HG03060 (cell line): ENCODE data around the gene DEFB128.

ENCODE experiments used
- ATAC-seq: cut with Tn5 transposase; IDR thresholded peaks from one replicate; pipeline ENCODE4 v1.9.1; 2021; ENCODE audit warnings: low read depth, moderate number of reproducible peaks; ENCODE audit not compliant: unreplicated experiment

Gene DEFB128

GRCh38 chr20:157154-157553, 32.4 kb downstream of the DEFB128 start, which contains the start of gene DEFB127:
Gene DEFB127, plus strand, starts transcription at chr20:157454. Its CDS starts 91 bp downstream, at chr20:157545.
- no peak for ATAC-seq

- no peak for ATAC-seq
Observed at GRCh38 chr20:152131-152530, 37.4 kb downstream of the DEFB128 start.

DNA sequence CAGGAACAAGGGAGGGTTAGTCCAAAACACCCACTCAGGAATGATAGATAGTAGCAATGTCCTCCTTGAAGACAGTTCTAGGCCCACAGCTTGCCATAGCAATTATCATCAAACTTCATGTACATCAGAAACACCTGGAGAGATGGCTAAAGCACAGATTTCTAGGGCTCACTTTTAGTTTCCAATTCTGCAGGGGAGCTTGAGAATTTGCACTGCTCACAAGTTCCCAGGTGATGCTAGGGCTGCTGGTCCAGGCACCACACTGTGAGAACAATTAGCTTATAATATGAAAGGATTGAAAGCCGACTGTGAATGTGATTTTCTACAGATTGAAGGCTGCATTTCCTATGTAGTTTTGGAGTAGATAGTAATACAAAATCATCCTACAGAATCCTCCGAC, 43.6 kb downstream of the DEFB128 start:
- no peak for ATAC-seq

DNA sequence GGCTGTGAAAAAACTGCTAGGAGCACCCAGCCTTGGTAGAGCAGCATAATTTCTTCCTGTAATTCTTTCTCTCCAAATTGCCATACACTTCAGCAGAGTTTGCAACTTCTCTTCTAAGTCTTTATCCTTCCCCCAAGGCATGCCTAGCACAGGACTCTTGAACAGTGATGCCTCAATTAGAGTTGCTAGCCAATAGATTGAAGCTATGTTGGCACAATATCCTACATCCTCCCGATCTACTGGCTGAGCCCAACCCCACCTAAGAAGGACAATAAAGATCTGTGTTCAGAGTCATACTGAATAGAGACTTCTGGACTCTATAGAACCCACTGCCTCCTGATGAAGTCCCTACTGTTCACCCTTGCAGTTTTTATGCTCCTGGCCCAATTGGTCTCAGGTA, 47.2 kb downstream of the DEFB128 start, which contains the start of gene DEFB126:
DEFB126 (plus strand) TSS at position 301 of the 400 bp plus-strand sequence; CDS start at position 340, 39 bp downstream.
- ATAC-seq, result no peak
